NT2/D1 (cell line): ENCODE measurements around the gene AKT3.

Experiments
- SUZ12 ChIP-seq: IDR thresholded peaks from 2 replicates; pipeline ENCODE4 v1.6.1; 2011; ENCODE audit not compliant: insufficient read length, insufficient read depth; ENCODE audit errors: extremely low read depth
- ZNF274 ChIP-seq: IDR thresholded peaks from 2 replicates; pipeline ENCODE4 v1.6.1; 2011; ENCODE audit warnings: mild to moderate bottlenecking, low read depth, low read length

DNA sequence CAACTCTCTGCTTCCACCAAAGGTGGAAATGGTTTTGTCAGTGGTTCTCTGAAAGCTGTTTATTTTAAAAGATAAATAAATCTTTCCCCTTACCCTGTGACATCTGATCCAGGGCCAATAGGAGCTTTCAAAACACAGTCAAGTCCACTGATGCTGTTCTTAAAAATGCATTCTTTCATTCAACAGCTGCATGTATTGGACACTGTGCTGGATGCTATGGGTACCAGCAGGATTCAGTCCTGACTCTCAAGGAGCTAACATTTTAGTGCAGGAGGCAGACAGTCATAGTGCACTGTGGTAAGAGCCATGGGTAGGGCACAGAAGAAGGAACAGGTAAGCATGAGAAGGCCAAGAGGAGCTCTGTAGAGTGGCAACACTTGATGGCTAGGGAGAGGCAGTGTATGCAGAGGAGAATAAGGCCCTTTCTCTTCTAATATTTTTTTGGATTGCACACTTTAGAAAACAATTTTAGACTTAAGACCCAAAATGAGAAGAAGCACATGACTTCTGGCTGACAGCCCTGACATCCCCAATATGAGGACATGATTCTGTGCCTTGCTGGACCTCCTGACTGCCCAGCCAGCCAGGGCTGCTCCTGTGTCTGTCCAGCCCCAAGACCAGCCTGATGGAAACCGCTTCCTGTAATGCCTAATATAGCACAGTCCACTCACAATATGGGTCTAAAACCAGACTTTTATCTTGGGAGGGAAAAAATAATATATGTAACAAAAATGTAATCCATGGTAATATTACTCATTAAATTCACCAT lies 386.9 kb downstream of the AKT3 start:
- TF ChIP-seq ZNF274 (no peak), SUZ12 (no peak)
